ENCODE results near the gene CMTM8. TPM values are rescaled to one million over a fixed set of nuclear protein-coding genes. Genes with fewer than 3 reads are reported as not detected.

The CMTM8 gene
- polyA plus RNA-seq, 1 experiment = 0.31 TPM

DNA sequence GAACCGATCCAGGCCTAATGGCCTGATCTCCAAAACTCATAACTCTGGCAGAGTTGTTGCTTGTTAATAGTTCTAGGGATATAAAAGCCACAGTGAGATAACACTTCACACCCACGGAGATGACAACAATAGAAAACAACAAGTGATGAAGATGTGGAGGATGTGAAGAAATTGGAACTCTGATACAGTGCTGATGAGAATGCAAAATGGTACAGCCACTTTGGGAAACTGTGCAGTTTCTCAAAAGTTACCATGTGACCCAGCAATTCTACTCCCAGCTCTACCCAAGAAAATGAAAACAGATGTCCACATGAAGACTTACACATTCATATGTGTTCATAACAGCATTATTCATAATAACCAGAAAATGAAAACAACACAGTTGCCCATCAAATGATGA is 157.0 kb downstream of the CMTM8 start:
- H3K4me3 ChIP-seq (ENCODE audit: low read depth, low read length) = no peak overlapping the region
- no peak overlapping the region for H3K27ac ChIP-seq (ENCODE audit: low read depth, low read length)
- TF ChIP-seq, protein P1, sequence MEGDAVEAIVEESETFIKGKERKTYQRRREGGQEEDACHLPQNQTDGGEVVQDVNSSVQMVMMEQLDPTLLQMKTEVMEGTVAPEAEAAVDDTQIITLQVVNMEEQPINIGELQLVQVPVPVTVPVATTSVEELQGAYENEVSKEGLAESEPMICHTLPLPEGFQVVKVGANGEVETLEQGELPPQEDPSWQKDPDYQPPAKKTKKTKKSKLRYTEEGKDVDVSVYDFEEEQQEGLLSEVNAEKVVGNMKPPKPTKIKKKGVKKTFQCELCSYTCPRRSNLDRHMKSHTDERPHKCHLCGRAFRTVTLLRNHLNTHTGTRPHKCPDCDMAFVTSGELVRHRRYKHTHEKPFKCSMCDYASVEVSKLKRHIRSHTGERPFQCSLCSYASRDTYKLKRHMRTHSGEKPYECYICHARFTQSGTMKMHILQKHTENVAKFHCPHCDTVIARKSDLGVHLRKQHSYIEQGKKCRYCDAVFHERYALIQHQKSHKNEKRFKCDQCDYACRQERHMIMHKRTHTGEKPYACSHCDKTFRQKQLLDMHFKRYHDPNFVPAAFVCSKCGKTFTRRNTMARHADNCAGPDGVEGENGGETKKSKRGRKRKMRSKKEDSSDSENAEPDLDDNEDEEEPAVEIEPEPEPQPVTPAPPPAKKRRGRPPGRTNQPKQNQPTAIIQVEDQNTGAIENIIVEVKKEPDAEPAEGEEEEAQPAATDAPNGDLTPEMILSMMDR (IDR thresholded peaks at IDR 0.05; ENCODE audit: low read depth, low read length) = no peak
- H3K9me3 ChIP-seq (ENCODE audit: control insufficient read depth, insufficient read depth, low read length) = no peaks in the 10 kb centered on the region; the same call in 1 of the 2 replicates
- ChIA-PET POLR2A (no interaction called here), CTCF (interaction anchor here (0.8 to 3.1 kb wide), 3 partner anchors 11 to 73 kb away, joined by 4 to 19 read pairs (median 9); no protein-coding TSS in a partner anchor)
- H3K27me3 ChIP-seq (ENCODE audit: control insufficient read depth, insufficient read depth, low read length) = no peaks in the 10 kb centered on the region
- DNase-seq (ENCODE audit: low read depth, low spot score) = no peak

DNA sequence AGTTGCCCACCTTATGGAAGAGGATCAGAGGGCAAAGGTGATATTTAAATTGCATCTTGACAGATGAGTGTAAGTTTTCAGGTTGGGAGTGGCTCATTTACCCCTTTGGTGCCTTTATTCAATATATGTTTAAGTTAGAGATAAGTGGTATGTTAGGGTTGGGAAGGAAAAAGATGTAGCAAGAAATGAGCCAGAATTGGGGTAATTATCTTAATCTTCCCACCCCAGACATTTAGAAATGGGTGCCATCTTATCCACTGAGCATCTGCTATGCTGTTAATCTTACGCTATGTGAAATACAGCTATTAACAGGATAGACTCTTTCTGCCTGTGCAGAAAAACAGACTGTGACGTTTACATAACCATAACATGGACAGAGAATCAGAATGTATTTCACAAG is 159.5 kb downstream of the CMTM8 start:
- POLR2A ChIA-PET = no interaction called here
- no peak overlapping the region for H3K4me3 ChIP-seq (ENCODE audit: low read depth, low read length)
- no peaks in the 10 kb centered on the region for H3K9me3 ChIP-seq (ENCODE audit: control insufficient read depth, insufficient read depth, low read length)
- no peak for DNase-seq (ENCODE audit: low read depth, low spot score)
- TF ChIP-seq, protein P1 (IDR thresholded peaks at IDR 0.05; ENCODE audit: low read depth, low read length) = no peak
- CTCF ChIA-PET = interaction anchor here (0.6 to 3.1 kb wide), 6 partner anchors 10 to 676 kb away, joined by 3 to 19 read pairs (median 4); no protein-coding TSS in a partner anchor
- no peaks in the 10 kb centered on the region for H3K27me3 ChIP-seq (ENCODE audit: control insufficient read depth, insufficient read depth, low read length)
- H3K27ac ChIP-seq (ENCODE audit: low read depth, low read length) = no peak overlapping the region

DNA sequence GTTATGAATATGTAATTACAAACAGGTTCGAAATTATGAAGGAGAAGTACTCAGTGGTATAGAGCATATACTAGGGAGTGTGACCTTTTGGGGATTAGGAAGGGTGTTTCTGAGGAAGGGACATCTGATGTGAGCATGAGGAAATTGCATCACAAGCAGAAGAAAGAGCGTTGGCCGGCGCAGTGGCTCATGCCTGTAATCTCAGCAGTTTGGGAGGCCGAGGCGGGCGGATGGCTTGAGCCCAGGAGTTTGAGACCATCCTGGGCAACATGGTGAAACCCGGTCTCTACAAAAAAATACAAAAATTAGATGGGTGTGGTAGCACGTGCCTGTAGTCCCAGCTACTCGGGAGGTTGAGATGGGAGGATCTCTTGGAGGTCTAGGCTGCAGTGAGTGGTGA is 160.1 kb downstream of the CMTM8 start:
- POLR2A ChIA-PET = no interaction called here
- Histone ChIP-seq H3K27me3 (ENCODE audit: control insufficient read depth, insufficient read depth, low read length) (no peaks in the 10 kb centered on the region), H3K27ac (ENCODE audit: low read depth, low read length) (no peak overlapping the region), H3K9me3 (ENCODE audit: control insufficient read depth, insufficient read depth, low read length) (no peaks in the 10 kb centered on the region), H3K4me3 (ENCODE audit: low read depth, low read length) (no peak overlapping the region)
- no peak for DNase-seq (ENCODE audit: low read depth, low spot score)
- CTCF ChIA-PET = interaction anchor here (0.7 to 3.1 kb wide), 6 partner anchors 9 to 23 kb away, joined by 3 to 19 read pairs (median 4); no protein-coding TSS in a partner anchor
- TF ChIP-seq, protein P1 (IDR thresholded peaks at IDR 0.05; ENCODE audit: low read depth, low read length) = no peak

DNA sequence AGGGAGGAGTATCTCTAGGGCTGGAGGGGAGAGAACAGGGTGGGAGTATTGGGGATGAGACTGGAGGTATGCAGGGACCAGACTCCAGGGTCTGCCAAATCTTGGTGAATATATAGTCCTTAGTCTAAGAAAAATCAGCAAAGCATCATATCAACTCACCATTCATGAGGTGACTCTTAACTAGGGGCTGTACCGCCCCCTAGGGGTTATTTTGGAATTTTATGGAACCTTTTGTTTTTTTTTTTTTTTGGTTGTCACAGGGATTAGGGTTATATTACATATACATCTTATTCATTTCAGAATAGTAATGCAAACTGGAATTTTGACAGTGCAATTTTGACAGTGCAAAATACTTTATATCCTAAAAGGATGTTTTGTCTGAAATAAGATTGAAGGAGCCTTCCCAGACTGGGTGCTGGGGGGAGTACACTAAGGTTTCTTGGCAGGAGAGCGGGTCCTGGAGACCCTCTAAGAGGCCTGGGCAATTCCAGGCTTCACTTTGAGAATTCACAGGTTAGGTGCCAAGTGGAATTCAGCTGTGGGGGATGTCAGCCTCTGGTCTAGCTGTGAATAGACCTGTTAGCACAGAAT is 160.6 kb downstream of the CMTM8 start:
- ChIA-PET POLR2A (no interaction called here), CTCF (interaction anchor here (0.7 to 1.3 kb wide), 4 partner anchors 9 to 14 kb away, joined by 3 to 7 read pairs (median 4); no protein-coding TSS in a partner anchor)
- H3K4me3 ChIP-seq (ENCODE audit: low read depth, low read length) = no peak overlapping the region
- TF ChIP-seq, protein P1 (IDR thresholded peaks at IDR 0.05; ENCODE audit: low read depth, low read length) = peak; percentile 64
- H3K9me3 ChIP-seq (ENCODE audit: control insufficient read depth, insufficient read depth, low read length) = no peaks in the 10 kb centered on the region
- H3K27me3 ChIP-seq (ENCODE audit: control insufficient read depth, insufficient read depth, low read length) = no peaks in the 10 kb centered on the region
- no peak for DNase-seq (ENCODE audit: low read depth, low spot score)
- H3K27ac ChIP-seq (ENCODE audit: low read depth, low read length) = no peak overlapping the region

DNA sequence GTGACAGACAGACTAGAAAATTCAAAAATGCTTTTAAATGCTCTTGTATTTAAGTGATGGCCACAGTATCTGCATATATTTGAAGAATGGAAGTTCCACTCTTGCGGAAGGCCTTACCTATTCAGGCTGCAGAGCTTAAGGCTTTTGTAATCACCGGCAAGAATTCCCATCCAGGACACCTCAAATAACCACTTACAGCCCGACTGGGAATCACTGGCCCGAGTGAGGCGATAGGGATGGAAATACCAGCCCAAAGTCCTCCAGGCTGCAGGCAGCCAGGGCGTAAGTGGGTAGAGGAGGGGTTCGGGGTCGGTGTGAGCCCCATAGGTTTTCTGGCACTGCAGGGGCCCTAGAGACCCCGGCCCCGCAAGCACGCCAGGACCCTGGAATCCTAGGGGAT is 162.6 kb downstream of the CMTM8 start:
- ChIA-PET POLR2A (no interaction called here), CTCF (interaction anchor here (1.3 kb wide), 1 partner anchor 26 kb away, joined by 9 read pairs; no protein-coding TSS in a partner anchor)
- H3K4me3 ChIP-seq (ENCODE audit: low read depth, low read length) = peak overlapping the region; percentile 54
- no peak for DNase-seq (ENCODE audit: low read depth, low spot score)
- TF ChIP-seq, protein P1 (IDR thresholded peaks at IDR 0.05; ENCODE audit: low read depth, low read length) = no peak
- H3K27ac ChIP-seq (ENCODE audit: low read depth, low read length) = peak overlapping the region; percentile 87
- H3K27me3 ChIP-seq (ENCODE audit: control insufficient read depth, insufficient read depth, low read length) = no peaks in the 10 kb centered on the region
- no peaks in the 10 kb centered on the region for H3K9me3 ChIP-seq (ENCODE audit: control insufficient read depth, insufficient read depth, low read length)

Data from AG04450 (cell line).